Tibial nerve (tissue), 3 donors: ENCODE results near the gene MAPKAP1.

ENCODE experiments used
- POLR2A ChIP-seq, 2 donors: fragments of 450-650 bp; IDR thresholded peaks; one replicate each; pipeline ENCODE4 v1.6.1; 2017; ENCODE audit warnings: antibody characterized with exemption in 2 of 2, mild to moderate bottlenecking in 2 of 2, moderate library complexity in 2 of 2
- TF ChIP-seq, protein P1 (sequence below), 5 experiments: fragments of 200-600 bp in 3 of 5; fragments of 450-650 bp in 2 of 5; sonication (generic) in 3 of 5; IDR thresholded peaks; one replicate each; pipeline ENCODE4 v1.5.1; 2016 to 2019; ENCODE audit warnings: antibody characterized with exemption in 5 of 5, mild to moderate bottlenecking in 3 of 5, moderate library complexity in 2 of 5

DNA sequence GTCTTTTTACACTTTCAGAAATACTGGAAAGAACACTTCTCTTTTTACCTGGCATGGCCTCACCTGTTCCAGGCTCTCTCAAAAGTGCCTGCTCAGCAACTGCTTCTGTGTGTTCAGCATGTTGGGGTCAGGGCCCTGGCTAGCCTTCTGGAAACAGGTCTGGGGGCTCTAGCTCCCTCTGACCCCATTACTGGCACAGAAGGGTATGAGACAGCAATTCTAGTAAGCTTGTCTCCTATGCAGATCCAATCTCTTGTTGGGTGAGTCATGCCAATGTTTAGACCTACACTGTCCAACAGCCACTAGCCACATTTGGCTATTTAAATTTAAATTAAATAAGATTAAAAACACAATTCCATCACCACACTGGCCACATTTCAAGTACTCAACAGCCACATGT is 80.8 kb downstream of the MAPKAP1 start:
- TF ChIP-seq, protein P1, sequence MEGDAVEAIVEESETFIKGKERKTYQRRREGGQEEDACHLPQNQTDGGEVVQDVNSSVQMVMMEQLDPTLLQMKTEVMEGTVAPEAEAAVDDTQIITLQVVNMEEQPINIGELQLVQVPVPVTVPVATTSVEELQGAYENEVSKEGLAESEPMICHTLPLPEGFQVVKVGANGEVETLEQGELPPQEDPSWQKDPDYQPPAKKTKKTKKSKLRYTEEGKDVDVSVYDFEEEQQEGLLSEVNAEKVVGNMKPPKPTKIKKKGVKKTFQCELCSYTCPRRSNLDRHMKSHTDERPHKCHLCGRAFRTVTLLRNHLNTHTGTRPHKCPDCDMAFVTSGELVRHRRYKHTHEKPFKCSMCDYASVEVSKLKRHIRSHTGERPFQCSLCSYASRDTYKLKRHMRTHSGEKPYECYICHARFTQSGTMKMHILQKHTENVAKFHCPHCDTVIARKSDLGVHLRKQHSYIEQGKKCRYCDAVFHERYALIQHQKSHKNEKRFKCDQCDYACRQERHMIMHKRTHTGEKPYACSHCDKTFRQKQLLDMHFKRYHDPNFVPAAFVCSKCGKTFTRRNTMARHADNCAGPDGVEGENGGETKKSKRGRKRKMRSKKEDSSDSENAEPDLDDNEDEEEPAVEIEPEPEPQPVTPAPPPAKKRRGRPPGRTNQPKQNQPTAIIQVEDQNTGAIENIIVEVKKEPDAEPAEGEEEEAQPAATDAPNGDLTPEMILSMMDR (IDR thresholded peaks at IDR 0.05): no peak
- no peak for TF ChIP-seq POLR2A (IDR thresholded peaks at IDR 0.05)
